ENCODE results near the gene FNDC10.

FNDC10 gene

DNA sequence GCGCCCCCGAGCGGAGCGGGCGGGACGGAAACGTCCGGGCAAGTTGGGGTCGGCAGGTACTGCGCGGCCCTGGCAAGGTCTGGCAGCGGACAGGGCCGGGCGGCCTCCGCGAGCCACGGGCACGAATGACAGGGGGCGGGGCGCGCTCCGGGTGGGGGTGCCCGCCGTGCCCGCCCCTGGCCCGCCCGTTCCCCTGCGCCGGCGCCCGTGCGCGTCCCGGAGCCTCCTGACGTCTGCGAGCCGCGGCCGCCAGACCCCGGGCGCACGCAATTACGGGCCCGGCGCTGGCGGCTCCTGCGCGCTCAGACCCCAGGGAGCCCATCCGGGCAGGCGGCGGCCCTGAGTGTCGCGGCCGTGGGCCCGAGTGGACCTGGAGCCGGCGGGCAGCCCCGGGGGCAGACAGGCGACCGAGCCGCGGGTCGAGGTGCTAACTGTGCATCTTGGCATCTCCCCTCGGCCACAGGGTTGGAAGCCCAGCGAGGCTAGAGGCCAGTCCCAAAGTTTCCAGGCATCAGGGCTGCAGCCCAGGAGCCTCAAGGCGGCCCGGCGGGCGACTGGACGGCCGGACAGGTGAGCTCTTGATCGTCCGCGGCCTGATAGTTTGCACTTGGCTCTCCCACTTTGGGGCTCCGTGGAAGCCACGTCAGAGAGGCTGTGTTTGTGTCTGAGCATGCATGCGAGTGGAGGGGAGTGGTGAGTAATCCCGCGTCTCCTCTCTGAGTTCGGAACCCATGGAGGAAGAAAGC lies 16.3 kb upstream of the FNDC10 start:
- no peak for DNase-seq (ENCODE audit: low spot score)

DNA sequence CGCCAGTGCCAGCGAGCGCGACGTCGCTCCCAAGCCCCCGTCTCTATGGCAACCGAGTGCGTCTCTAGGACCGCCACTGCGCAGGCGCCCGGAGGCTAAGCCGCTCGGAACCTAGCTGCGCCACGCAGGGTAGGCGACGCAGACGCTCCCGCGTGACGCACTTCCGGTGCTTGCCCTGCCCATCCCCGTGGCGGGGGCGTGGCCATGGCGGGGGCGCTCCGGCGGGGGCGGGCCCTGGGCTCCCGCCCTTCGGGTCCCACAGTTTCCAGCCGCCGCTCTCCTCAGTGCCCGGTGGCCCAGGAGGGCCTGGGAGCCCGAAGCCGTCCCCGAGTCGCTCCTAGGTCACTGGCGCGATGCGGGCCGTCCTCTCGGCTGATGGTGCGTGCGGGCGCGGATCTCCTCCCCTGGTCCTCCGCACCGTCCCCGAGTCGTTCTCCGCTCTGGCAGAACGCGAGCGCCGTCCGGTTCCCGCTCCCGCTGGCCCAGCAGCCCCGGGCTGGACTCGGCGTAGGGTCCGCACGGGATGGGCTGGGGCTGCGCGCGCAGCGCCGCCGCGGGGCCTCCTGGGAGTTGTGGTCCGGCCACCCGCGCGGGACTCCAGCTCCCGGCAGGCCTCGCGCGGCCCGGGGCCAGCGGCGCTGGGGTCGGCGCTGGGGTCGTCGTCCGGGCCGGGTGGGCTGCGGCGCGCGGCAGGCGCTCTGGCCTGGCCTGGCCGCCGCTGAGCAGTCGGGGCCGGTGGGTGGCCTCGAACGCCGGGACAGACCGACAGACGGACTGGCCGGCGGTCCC lies 15.5 kb upstream of the FNDC10 start, which contains the start of gene MIB2:
Gene MIB2 (plus strand): TSS at position 245 of the 789 bp plus-strand sequence. CDS start 7,953 bp downstream, outside the sequence.
- peak; percentile 98 for DNase-seq (ENCODE audit: low spot score)

DNA sequence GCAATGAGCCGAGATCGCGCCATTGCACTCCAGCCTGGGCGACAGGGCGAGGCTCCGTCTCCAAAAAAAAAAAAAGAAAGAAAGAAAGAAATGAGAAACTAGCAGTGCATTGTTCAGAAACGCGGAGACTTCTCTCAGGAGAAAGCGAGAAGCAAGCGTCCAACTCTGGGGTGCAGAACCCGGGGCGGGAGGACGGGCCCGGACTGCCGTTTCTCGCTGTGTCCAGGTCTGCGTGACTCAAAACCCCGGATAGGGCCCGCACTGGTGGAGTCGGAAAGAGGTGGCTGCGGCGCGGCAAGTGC lies 15.0 kb upstream of the FNDC10 start:
- DNase-seq (ENCODE audit: low spot score) = no peak

GRCh38 chr1:1614204-1614953 lies 14.4 kb upstream of the FNDC10 start:
- DNase-seq (ENCODE audit: low spot score) = peak; percentile 70

DNA sequence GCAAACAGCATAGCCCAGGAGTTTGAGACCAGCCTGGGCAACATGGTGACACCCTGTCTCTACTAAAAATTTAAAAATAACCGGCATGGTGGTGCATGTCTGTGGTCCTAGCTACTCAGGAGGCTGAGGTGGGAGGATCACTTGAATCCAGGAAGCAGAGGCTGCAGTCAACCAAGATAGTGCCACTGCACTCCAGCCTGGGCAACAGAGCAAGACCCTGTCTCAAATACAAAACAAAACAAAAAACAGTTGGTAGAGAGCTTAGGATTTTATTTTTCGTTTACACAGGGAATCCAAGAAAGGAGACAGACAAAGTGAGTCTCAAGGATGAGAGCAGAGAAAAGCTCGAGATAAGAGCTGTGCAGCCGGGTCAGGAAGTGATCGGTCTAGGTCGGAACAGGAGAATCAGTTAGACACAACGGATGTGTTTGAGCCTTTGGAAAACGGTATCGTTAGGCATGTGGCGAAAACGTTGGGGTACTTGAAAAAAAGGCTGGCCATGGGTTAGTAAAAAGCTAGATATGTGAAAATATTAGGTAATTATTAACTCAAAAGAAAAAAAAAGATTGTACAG lies 13.7 kb upstream of the FNDC10 start:
- DNase-seq (ENCODE audit: low spot score) = no peak

DNA sequence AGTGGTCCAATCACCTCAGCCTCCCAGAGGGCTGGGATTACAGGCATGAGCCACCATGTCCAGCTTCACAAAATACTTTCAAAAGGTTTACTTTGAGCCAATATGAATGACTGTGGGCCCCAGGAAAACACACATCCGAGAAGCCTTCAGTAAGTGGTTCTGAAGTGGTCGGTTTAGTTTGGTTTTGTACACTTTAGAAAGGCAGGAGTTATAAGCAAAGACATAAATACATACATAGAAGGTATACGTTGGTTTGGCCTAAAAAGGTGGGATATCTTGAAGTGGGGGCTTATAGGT lies 12.1 kb upstream of the FNDC10 start:
- no peak for DNase-seq (ENCODE audit: low spot score)

- no peak for DNase-seq (ENCODE audit: low spot score)
These were observed 10.9 kb upstream of the FNDC10 start for GRCh38 chr1:1610796-1611195.

- no peak for DNase-seq (ENCODE audit: low spot score)
These were observed 10.0 kb upstream of the FNDC10 start for GRCh38 chr1:1609822-1610485.

DNA sequence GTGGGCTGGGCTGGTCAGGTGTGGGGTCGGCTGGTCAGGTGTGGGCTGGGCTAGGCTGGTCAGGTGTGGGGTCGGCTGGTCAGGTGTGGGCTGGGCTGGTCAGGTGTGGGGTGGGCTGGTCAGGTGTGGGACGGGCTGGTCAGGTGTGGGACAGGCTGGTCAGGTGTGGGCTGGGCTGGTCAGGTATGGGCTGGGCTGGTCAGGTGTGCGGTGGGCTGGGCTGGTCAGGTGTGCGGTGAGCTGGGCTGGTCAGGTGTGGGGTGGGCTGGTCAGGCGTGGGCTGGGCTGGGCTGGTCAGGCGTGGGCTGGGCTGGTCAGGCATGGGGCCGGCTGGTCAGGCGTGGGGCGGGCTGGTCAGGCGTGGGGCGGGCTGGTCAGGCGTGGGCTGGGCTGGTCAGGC lies 6.3 kb upstream of the FNDC10 start:
- no peak for DNase-seq (ENCODE audit: low spot score)

GRCh38 chr1:1605724-1606123 lies 5.8 kb upstream of the FNDC10 start:
- no peak for DNase-seq (ENCODE audit: low spot score)

DNA sequence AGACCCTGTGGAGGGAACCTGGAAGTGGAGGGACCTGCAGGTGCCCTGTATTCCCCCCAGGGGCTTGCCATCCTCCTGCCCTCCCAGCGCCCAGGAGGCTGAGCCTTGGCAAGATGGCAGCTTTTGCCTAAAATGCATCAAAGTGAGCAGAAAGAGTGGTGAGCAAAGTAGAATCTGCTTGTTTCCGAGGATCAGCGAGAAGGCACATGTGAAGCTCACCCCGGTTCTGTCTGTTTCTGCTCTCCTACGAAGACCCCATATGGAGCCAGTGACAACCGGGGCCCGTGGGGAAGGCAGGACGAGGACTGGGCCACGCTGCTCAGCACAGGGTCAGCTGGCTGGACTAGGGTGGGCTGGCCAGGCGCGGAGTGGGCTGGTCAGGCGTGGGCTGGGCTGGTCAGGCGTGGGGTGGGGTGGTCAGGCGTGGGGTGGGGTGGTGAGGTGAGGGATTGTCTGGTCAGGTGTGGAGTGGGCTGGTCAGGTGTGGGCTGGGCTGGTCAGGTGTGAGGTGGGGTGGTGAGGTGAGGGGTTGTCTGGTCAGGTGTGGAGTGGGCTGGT lies 5.2 kb upstream of the FNDC10 start:
- DNase-seq (ENCODE audit: low spot score) = no peak

- no peak for DNase-seq (ENCODE audit: low spot score)
These were observed 4.6 kb upstream of the FNDC10 start for GRCh38 chr1:1604374-1605033.

DNA sequence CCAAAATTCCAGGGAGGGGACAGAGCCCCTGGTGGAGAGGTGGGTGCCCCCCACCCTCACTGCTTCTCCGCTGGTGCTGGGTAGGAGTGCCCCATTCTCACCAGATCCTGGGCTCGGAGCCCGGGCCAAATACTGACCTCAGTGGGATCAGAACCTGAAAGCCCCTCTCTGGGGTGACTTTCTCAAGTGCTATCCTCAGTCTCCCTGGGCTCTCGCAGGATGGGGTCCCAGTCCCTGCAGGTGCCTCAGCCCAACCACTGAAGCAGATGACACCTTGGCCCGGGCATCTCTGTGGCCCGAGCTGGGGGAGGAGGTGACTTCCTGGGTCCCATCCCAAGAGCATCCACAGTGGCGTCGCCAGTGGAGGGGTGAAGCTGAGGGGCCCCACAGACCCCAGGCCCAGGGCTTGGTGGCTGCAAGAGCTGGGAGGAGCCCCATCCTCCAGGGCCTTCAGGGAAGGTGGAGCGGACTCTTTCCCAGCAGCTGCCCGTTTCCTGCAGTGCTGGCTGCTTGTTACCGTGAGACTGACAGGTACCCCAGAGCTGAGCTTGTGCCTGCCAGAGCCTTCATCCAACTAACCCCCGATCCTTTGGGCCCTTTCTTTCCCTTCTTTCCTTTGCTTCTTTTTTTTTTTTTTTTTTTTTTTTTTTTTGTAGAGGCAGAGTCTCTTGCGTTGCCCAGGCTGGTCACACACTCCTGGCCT lies 3.9 kb upstream of the FNDC10 start:
- DNase-seq (ENCODE audit: low spot score) = no peak

- no peak for DNase-seq (ENCODE audit: low spot score)
These were observed 3.1 kb upstream of the FNDC10 start for GRCh38 chr1:1602968-1603506.

DNA sequence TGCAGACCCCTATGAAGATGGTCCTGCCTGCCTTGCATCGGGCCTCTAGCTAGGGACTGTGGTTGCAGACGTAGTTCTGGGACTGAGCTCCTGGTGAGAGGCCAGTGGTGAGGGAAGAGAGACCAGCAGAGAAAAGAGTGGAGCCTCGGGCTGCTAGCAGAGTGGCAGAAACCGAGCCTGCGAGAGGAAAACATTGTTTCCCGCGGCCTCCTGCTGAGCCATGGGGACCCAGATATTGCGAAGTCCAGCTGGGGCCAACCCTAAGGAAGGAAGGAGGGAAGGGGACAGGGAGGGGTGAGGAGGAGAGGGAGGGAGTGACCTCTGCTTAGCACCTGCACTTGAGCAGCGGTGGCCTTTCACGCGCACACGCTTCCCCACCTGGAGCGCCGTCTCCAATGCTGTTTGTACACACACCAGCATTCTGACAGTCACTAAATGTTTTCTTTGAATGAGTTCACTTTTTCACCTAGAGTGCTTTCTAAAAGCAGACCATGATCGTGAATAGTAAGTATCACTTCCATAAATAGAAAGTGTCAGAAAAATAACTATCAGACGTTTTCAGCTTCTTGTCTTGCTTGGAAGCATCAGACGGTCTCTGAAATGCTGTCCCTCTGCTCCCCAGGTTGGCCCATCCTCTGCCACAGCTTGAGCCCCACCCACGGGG lies 2.5 kb upstream of the FNDC10 start:
- no peak for DNase-seq (ENCODE audit: low spot score)

GRCh38 chr1:1601564-1602303 lies 1.8 kb upstream of the FNDC10 start:
- no peak for DNase-seq (ENCODE audit: low spot score)

DNA sequence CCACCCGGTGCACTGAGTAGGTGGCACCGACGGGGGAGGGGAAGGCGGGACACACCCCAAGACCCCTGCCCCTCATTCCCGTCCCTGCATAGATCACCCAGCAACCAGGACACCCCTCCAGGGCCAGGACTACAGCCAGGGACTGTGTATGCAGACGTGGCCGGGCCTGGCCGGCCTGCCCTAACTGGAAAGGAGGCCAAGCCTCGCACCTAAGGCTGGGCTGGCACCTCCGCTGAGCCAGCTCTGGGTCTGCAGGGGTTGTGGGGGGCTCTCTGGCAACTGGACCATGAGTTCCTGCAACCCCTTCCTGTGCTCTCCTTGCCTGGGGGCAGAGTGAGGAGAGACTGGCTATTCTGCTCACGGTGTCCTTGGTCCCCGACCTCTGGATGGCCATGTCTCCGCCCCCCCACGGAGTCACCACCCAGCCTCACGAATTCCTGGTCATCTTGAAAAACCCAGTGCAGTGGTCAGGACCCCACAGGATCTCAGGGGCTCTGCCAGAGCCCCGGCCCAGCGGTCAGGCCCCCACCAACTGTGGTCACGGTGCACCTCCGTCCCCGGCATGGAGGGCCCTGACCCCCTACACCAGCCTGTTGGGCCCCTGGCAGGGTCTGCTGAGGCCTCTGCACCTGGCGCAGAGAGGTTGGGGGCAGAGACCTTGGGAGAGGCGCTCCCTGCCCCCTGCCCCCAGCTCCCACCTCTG lies 1.1 kb upstream of the FNDC10 start:
- no peak for DNase-seq (ENCODE audit: low spot score)

All from CD4-positive, alpha-beta T cell treated with Interleukin-15 for 4 hours (primary cell).